GM12878 (cell line): ENCODE results near the gene NLGN2. TPM values are rescaled to one million over a fixed set of nuclear protein-coding genes. Genes with fewer than 3 reads are reported as not detected.

Source experiments
- ATAC-seq: fragments of 200-7000 bp; cut with Tn5 transposase; 3 replicates; pipeline ENCODE4 v1.9.1; 2020; ENCODE audit warnings: mild to moderate bottlenecking, moderate library complexity
- BruUV-seq: library from RNA; stranded (reverse); fragments of 400-500 nt; replicated peaks from 2 replicates; lab custom pipeline; 2021; lab: Mats Ljungman, UMichigan
- CTCF ChIA-PET: fragments of 300-600 bp; sonication (Branson Sonifier 250); formaldehyde crosslinking; extraction: SDS; loops from one replicate; lab custom pipeline; 2021; ENCODE audit warnings: inconsistent platforms; lab: Yijun Ruan, JAX
- POLR2A ChIA-PET: fragments of 350-600 bp; formaldehyde crosslinking; extraction: SDS; loops from one replicate; lab custom pipeline; 2021; ENCODE audit warnings: inconsistent platforms; lab: Charles Lee
- RAD21 ChIA-PET: fragments of 300-600 bp; sonication (Branson Sonifier 250); formaldehyde crosslinking; loops from one replicate; lab custom pipeline; 2023; ENCODE audit warnings: antibody characterized with exemption; ENCODE audit not compliant: unreplicated experiment; lab: Charles Lee
- SMC1A ChIA-PET: fragments of 300-600 bp; sonication (Branson Sonifier 250); formaldehyde crosslinking; loops from one replicate; lab custom pipeline; 2023; ENCODE audit not compliant: unreplicated experiment, uncharacterized antibody; lab: Charles Lee
- DNase-seq: peaks from one replicate; pipeline ENCODE4 v3.0.0-alpha.2; 2011; ENCODE audit warnings: low read depth, low spot score
- FAIRE-seq: peaks from 3 replicates; lab custom pipeline; 2011; peaks lifted over from hg19 to GRCh38; lab: Jason Lieb, UNC
- H2AFZ ChIP-seq: 2 replicates; pipeline ENCODE4 v1.6.0; 2011; ENCODE audit warnings: low read depth, low read length, control low read depth; ENCODE audit not compliant: control insufficient read depth
- H3K27ac ChIP-seq: 2 replicates; pipeline ENCODE4 v1.5.1; 2011; ENCODE audit warnings: control low read depth; ENCODE audit not compliant: control insufficient read depth, insufficient read depth
- H3K27me3 ChIP-seq, 2 experiments: replicated peaks in 1 of 2; 2 replicates each; pipeline versions ENCODE4 v1.6.0 to v1.6.1; 2011; ENCODE audit warnings: low read length in 1 of 2; ENCODE audit not compliant: control insufficient read depth in 2 of 2, insufficient read depth in 2 of 2
- H3K36me3 ChIP-seq, 2 experiments: 2 replicates each; pipeline ENCODE4 v1.5.1; 2011; ENCODE audit warnings: low read length in 1 of 2; ENCODE audit not compliant: control insufficient read depth in 2 of 2, insufficient read depth in 2 of 2
- H3K4me1 ChIP-seq: 2 replicates; pipeline ENCODE4 v1.6.1; 2011; ENCODE audit warnings: mild to moderate bottlenecking, low read length, moderate library complexity, mixed read lengths; ENCODE audit not compliant: control insufficient read depth, insufficient read depth
- H3K4me2 ChIP-seq: 2 replicates; pipeline ENCODE4 v1.6.0; 2011; ENCODE audit warnings: control low read depth; ENCODE audit not compliant: control insufficient read depth, insufficient read depth
- H3K4me3 ChIP-seq: fragments of 200-600 bp; sonication (generic); 2 replicates; pipeline ENCODE4 v1.5.1; 2016
- H3K79me2 ChIP-seq: 2 replicates; pipeline ENCODE4 v1.6.0; 2011; ENCODE audit warnings: low read length; ENCODE audit not compliant: control insufficient read depth, insufficient read depth
- H3K9ac ChIP-seq: 2 replicates; pipeline ENCODE4 v1.8.0; 2011; ENCODE audit warnings: low read length, control low read depth, mixed read lengths; ENCODE audit not compliant: control insufficient read depth, insufficient read depth
- H3K9me3 ChIP-seq: replicated peaks from 3 replicates; pipeline ENCODE4 v1.5.1; 2011; ENCODE audit warnings: mild to moderate bottlenecking, low read length; ENCODE audit not compliant: control insufficient read depth, insufficient read depth
- H4K20me1 ChIP-seq: 2 replicates; pipeline ENCODE4 v1.6.0; 2011; ENCODE audit not compliant: control insufficient read depth, insufficient read depth
- CREB1 ChIP-seq: IDR thresholded peaks from 2 replicates; pipeline ENCODE4 v1.6.1; 2012; ENCODE audit warnings: low read depth, mild to moderate bottlenecking, inconsistent platforms
- CTCF ChIP-seq, 3 experiments: IDR thresholded peaks in 2 of 3; conservative IDR thresholded peaks in 1 of 3; 2 replicates each; pipeline ENCODE4 v1.5.1; 2011; ENCODE audit warnings: low read depth in 3 of 3, low read length in 3 of 3, mild to moderate bottlenecking in 3 of 3, control low read depth in 2 of 3, moderate library complexity in 2 of 3, inconsistent platforms in 1 of 3, mixed read lengths in 1 of 3; ENCODE audit not compliant: control insufficient read depth in 2 of 3, insufficient read depth in 1 of 3; ENCODE audit errors: extremely low read depth in 1 of 3
- EGR1 ChIP-seq, 2 experiments: IDR thresholded peaks; 1 replicate in 1 of 2; 2 replicates in 1 of 2; pipeline ENCODE4 v1.6.1; 2011 to 2012; ENCODE audit warnings: low read depth in 2 of 2, low read length in 2 of 2, borderline replicate concordance in 1 of 2, mild to moderate bottlenecking in 1 of 2, moderate library complexity in 1 of 2
- ESRRA ChIP-seq: IDR thresholded peaks from 2 replicates; pipeline ENCODE4 v1.6.1; 2012; ENCODE audit warnings: mild to moderate bottlenecking, low read length, improper control_type of control experiment
- HDAC6 ChIP-seq: fragments of 200-600 bp; sonication (generic); IDR thresholded peaks from one replicate; pipeline ENCODE4 v1.8.0; 2017; ENCODE audit warnings: antibody characterized with exemption; ENCODE audit not compliant: unreplicated experiment
- NFYB ChIP-seq: IDR thresholded peaks from 2 replicates; pipeline ENCODE4 v1.6.1; 2011; ENCODE audit warnings: low read depth, mild to moderate bottlenecking, low read length, improper control_type of control experiment, moderate library complexity; ENCODE audit not compliant: insufficient read depth
- NRF1 ChIP-seq: conservative IDR thresholded peaks from 2 replicates; pipeline ENCODE4 v1.6.1; 2011; ENCODE audit warnings: mild to moderate bottlenecking, low read depth, low read length, improper control_type of control experiment
- PRDM15 ChIP-seq: fragments of 450-650 bp; formaldehyde crosslinking; IDR thresholded peaks from 2 replicates; pipeline ENCODE4 v1.4.0; 2020; ENCODE audit warnings: mild to moderate bottlenecking, moderate library complexity
- RB1 ChIP-seq: fragments of 450-650 bp; formaldehyde crosslinking; IDR thresholded peaks from 2 replicates; pipeline ENCODE4 v1.6.1; 2017; ENCODE audit warnings: mild to moderate bottlenecking, borderline replicate concordance
- RUNX3 ChIP-seq: IDR thresholded peaks from 2 replicates; pipeline ENCODE4 v1.6.1; 2012; ENCODE audit warnings: low read length, inconsistent platforms
- ZNF217 ChIP-seq: fragments of 450-650 bp; IDR thresholded peaks from 2 replicates; pipeline ENCODE4 v1.6.1; 2017; ENCODE audit warnings: antibody characterized with exemption, mild to moderate bottlenecking
- ZNF687 ChIP-seq: fragments of 450-650 bp; IDR thresholded peaks from 2 replicates; pipeline ENCODE4 v1.6.1; 2017; ENCODE audit warnings: mild to moderate bottlenecking, moderate library complexity
- whole genome bisulfite sequencing: methylation state at CpG from one replicate; pipeline ENCODE4 v1.1.6; 2016; ENCODE audit warnings: low lambda C conversion rate; ENCODE audit not compliant: insufficient replicate concordance, insufficient coverage; ENCODE audit errors: missing lambda C conversion rate; 5-methylcytosine and 5-hydroxymethylcytosine counted together
- in situ Hi-C: fragments of 300-500 bp; cut with MboI; formaldehyde crosslinking; loops from 9 replicates; pipeline ENCODE4 v1.14.3; 2018; ENCODE audit warnings: mixed read lengths
- intact Hi-C: fragments of 100-400 bp; cut with micrococcal nuclease; formaldehyde crosslinking; loops from one replicate; pipeline ENCODE4 v1.14.2; 2022; ENCODE audit not compliant: unreplicated experiment
- polyA plus RNA-seq, 11 experiments: library from polyadenylated mRNA; depleted of rRNA in 4 of 11; unstranded in 6 of 11; stranded (reverse) in 5 of 11; fragments of >200 nt; fragmentation: Nextera tagmentation in 4 of 11; fragmentation: Illumina TruSeq in 1 of 11; extraction: Ambion mirVana in 4 of 11; extraction: Trizol in 1 of 11; gene quantifications; 1 replicate in 1 of 11; 2 replicates in 10 of 11; pipeline versions ENCODE4 v1.2.1 to v1.2.3, GENCODE V29; 2011 to 2016; ENCODE audit warnings: inconsistent platforms in 2 of 11, missing spikeins in 2 of 11, low read depth in 1 of 11
- total RNA-seq, 4 experiments: library from RNA; depleted of rRNA in 3 of 4; stranded (reverse); fragments of >200 nt in 3 of 4; fragmentation: Illumina TruSeq in 1 of 4; extraction: Trizol in 1 of 4; gene quantifications; 2 replicates each; pipeline versions ENCODE4 v1.2.1 to v1.2.3, GENCODE V29; 2013 to 2021

NLGN2 gene
- total and polyA plus RNA-seq, 10 of the 15 experiments (the other 5 are each of a cell fraction or from before 2014, with no cell fraction given): 0.02 to 0.87 (median 0.11) TPM; not detected in 2

- Histone ChIP-seq H3K9me3 (no peaks in the 10 kb centered on the region), H3K4me1 (peaks cover 34% of the 10 kb centered on the region), H3K9ac (peak overlapping the region; percentile 77), H4K20me1 (no peaks in the 10 kb centered on the region), H3K79me2 (peaks cover 6% of the 10 kb centered on the region), H3K4me2 (peak overlapping the region; percentile 89), H3K36me3 (no peaks in the 10 kb centered on the region), H3K4me3 (peak overlapping the region; percentile 97), H3K27ac (no peak overlapping the region), H2AFZ (peak overlapping the region; percentile 82), H3K27me3 (peaks cover 0 to 4% of the 10 kb centered on the region in 2 experiments; a peak in 3 of 4 replicates)
- SMC1A ChIA-PET: interaction anchor here (0.6 to 1.9 kb wide), 8 partner anchors 10 to 250 kb away, joined by 3 to 8 read pairs (median 4); partner anchors contain the start of genes SLC35G6 and ZBTB4
- DNase-seq: no peak
- peak; percentile 89 for FAIRE-seq
- BruUV-seq: no TSS peak
- WGBS: 3% methylated on average over 12 of the region's 12 CpGs
- peak; percentile 54 for ATAC-seq
- in situ Hi-C loops (no loop called here), intact Hi-C loops (no loop called here)
- RAD21 ChIA-PET: interaction anchor here (0.6 to 2.5 kb wide), 10 partner anchors 12 to 120 kb away, joined by 3 to 12 read pairs (median 4); partner anchors contain the start of genes SENP3, TMEM256 and ZBTB4
- CTCF ChIA-PET: interaction anchor here (0.6 to 2.8 kb wide), 7 partner anchors 14 to 187 kb away, joined by 3 to 20 read pairs (median 3); partner anchors contain the start of genes NEURL4, SAT2 and SENP3
- POLR2A ChIA-PET: interaction anchor here (0.6 to 8.2 kb wide), 16 partner anchors 14 to 178 kb away, joined by 3 to 63 read pairs (median 4); partner anchors contain the start of genes POLR2A, SENP3, SLC35G6 and TMEM256
- TF ChIP-seq ZNF217: no peak
- TF ChIP-seq EGR1 (IDR thresholded peaks at IDR 0.05; ENCODE audit: borderline replicate concordance in 1 of 2, low read depth in 2 of 2, low read length in 2 of 2): peak in 1 of 2 experiments; percentile 38; a peak in 1 of 3 replicates
- TF ChIP-seq RUNX3: peak; percentile 89
- peak; percentile 55; the same call in 1 of the 2 replicates for TF ChIP-seq ZNF687
- no peak for TF ChIP-seq NFYB
- TF ChIP-seq RB1: no peak; the same call in 1 of the 2 replicates
- TF ChIP-seq NRF1: no peak
- no peak for TF ChIP-seq HDAC6
- peak in 2 of 3 experiments; percentile 13 to 14; a peak in 2 of 6 replicates for TF ChIP-seq CTCF (IDR thresholded peaks at IDR 0.05 in 2 of 3, conservative IDR thresholded peaks at IDR 0.05 in 1 of 3; ENCODE audit: control insufficient read depth in 2 of 3, extremely low read depth in 1 of 3, insufficient read depth in 1 of 3, low read depth in 3 of 3, low read length in 3 of 3)
- no peak for TF ChIP-seq PRDM15 (CRISPR knock-in tag)
- no peak for TF ChIP-seq CREB1
- TF ChIP-seq ESRRA: no peak
Measured at GRCh38 chr17:7440834-7441195, 33.2 kb downstream of the NLGN2 start.
